NOMO-1 (cell line): ENCODE data around the gene ARAP1.
"Not testable (repeated sequence)": the region's sequence is repeated elsewhere in the genome, so short reads cannot be mapped to it uniquely, and the experiment has no call there.

Experiments used
- DNase-seq, 2 experiments: peaks; one replicate each; lab custom pipeline; 2025; ENCODE audit not compliant: unreplicated experiment in 2 of 2; lab: John Stamatoyannopoulos, UW

The ARAP1 gene

DNA sequence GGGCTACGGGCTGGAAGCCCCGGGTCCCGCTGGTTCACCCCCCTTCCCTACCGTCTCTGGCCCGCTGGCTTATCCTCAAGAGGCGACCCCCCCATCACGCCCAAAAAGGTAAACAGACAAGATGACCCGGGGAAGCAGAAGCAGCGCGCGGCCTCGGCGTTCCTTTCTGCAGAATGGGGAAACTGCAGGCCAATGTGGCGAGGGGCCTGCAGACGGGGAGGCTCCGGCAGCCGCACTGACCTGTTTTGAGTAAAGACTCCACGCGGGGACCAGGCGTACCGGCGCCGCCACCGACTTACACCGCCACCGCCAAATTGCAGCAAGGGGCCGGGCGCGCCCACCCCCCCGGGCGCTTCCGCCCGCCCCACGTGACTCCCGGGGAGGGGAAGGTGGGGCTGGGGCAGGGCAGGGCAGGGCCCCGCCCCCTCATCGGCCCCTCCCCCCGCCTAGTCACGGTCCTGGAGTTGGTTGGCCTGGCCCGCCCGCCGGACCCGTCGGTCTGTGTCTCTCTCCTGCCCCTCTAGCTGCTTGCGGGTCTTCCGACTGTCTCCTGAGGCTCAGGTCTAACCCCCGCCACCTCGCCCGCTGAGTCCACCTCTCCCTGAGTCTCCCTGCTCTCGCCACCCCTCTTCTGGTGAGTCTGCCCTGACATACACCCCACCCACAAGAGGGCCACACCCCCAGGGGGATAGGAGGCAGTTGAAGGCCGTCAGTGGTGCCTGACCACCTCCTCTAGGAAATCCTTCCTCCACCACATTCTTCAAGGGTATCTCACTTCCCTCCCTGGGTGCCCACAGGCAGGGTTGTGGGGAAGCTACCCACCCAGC, at the start of gene ARAP1:
Gene ARAP1, minus strand, starts transcription at position 321 of the 827 bp plus-strand sequence. CDS start 25,280 bp downstream, outside the sequence.
- DNase-seq: peak; percentile 64 to 83

DNA sequence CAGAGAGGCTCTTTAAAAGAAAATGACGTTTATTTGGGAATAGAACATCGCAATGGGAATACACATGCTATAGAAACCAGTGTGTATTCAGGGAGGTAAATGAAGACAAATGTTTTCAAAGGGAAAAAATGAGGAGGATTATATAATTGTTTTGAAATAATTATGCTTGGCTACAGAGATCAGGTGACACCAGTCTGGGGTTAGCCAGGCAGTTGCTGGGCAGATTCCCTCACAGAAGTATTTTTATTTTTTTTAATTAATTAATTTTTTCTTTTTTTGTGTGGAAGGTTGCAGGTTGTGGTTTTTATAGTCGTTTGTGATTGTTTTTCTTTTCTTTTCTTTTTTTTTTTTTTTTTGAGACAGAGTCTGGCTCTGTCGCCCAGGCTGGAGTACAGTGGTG, 47.2 kb upstream of the ARAP1 start:
- DNase-seq: no peak

DNA sequence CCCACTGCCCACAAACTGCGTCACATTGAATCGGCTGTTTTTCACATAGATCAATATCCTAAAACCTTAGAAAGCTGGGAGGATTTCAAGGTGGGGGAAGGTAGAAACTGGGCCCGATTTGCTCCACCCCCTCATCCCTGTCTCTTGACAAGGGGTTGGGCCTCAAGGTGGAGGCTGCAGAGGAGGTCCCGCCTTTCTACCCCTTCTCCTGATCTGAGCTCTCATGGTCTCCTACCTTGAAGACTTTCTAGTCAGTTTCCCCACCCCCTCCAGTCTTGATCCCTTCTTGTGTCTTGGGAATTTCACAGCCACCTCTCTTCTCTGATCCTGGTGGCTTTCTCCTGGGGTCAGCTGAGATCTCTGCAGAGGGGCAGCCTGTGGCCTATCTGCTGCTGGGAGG, 46.2 kb upstream of the ARAP1 start:
- no peak for DNase-seq

DNA sequence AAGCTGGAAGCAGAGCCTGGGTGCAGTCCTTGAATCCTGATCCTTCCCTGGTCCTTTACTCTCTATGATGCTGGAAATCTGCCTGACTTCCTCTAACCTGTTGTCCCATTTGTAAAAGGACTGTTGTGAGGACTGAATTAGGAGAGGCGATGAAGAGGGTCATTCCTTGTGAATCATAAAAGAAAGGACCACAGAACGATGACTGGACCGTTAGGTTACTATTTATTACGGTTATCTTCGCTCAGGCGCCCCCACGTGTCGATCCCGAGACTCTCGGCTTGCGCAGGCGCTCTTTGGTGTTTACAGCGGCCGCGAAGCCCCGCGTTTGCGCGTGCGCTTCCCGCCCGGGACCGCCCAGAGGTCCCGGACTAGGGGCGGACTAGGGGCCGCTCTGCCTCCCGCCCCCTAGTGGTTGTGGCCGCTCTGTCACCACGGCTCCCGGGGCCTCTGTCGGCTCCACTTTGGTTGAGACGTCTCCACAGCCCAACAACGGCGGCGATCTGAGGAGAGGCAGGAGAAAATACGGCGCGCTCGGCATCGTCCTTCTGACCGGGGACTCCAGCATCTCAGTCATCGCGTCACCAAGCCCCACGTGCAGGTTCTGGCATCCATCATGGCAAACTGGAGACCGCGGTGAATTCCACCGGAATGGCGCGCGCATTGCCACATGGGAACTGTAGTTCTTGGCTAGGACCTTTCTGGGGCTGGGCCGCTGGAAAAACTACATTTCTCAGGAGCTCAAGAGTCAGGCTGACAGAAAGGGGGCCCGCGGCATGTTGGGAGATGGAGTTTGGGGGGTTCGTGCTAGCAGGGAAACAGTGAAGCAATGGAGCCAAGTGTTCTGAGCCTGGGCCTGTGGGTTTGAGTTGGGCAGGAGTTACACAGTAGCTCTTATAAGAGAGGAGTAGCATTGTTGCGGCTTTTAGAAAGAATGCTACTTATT, 41.5 kb upstream of the ARAP1 start, which contains the start of gene STARD10:
Gene STARD10, minus strand, starts transcription at position 623 of the 943 bp plus-strand sequence. CDS start 12,866 bp downstream, outside the sequence.
- DNase-seq: peak; percentile 92 to 94

DNA sequence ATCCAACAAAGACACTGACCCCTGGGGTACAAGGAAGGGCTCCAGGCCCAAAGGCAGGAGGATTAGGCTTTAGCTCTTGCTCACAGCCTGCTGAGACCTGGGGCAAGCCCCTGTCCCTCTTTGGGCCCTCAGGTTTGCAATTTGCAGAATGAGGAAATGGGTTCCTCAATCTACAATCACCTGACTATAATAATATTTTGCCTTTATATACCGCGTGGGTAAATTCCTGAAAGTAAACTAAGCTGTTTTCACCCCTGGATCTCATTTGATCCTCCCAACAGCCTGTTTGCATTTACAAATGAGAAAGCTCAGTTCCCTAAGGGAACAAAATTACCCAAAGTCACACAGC, 40.8 kb upstream of the ARAP1 start:
- DNase-seq: no peak

DNA sequence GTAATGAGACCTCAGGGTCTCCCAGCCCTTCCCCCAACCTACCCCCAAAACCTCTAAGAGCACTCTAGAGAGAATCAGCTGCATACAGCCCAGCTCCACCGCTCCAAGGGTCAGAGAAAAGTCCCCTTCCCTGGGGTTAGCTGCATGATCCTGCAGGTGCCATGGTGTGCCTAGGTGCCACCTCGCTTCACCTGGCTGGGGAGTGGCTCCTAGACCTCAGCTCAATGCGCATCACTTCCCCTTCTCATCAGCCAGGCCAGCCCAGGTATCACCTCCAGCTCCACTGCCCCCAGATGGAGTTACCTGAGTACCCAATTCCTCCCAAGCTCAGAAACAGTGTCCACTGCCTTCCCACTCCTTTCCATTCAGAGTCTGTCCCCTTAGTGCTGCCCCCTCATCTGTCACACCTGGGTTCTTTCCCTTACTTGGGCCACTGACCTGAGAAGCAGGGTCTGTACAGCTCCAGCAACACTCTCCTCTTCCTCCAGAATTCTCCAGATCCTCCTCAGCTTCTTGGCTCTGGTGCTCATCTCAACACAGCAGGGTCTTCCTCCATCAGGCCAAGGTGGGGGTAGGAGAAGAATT, 40.3 kb upstream of the ARAP1 start:
- DNase-seq: no peak

DNA sequence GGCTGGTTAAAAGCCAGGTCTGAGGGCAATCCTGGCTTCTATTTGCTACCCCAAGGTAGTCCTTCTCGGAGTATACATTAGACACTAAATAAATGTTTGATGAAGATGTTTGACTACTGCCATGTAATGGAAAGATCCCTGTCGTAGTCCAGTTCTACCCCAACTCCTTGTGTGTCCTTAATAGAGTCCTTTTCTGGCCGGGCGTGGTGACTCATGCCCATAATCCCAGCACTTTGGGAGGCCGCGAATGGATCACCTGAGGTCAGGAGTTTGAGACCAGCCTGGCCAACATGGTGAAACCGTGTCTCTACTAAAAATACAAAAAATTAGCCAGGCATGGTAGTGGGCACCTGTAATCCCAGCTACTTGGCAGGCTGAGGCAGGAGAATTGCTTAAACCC, 39.0 kb upstream of the ARAP1 start:
- not testable (repeated sequence) for DNase-seq

DNA sequence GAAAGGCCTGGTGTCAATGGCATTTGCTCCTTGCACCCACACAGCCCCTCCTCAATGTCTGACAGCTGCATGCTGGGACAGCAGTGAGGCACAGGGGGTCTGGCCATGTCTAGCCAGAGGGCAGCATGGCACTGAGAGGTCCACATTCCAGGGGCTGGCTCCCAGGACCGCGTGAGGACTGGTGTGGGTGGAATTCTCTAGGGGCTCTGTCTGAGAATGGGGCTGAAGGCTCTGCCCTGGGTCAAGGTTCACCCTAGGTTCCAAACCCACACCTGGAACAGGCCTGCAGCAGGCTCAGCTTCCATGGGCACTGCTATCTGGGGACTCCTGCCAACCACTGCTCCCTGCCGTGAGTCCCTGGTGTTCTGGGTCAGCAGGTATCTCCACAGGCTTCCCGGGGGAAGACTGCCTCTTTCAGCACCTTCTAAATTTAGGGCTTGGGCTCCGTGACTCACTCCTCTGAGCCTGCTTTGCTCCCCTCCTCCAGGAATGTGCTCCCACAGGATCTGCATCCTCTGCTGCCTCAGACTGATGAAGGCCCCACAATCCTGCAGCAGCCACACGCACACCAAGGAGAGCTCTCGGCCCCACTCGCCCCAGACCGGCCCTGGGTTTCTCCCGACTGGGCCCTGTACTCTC, 37.4 kb upstream of the ARAP1 start:
- DNase-seq: no peak

DNA sequence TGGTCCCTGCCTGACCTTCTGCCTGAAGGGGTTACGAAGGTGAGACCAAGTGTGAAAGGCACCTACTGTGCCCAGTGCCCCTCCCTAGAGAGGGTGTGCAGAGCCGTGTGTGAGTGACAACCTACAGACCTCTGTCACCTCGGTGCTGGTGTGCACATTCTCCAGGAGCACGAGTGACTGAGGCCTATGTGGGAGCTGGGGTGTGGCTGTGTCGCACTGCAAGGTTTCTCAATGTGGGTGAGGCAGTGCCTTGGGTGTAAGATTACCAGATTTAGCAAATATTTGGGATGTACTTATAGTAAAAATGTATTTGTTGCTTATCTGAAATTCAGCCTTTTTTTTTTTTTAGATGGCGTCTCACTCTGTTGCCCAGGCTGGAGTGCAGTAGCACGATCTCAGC, 36.0 kb upstream of the ARAP1 start:
- no peak for DNase-seq

DNA sequence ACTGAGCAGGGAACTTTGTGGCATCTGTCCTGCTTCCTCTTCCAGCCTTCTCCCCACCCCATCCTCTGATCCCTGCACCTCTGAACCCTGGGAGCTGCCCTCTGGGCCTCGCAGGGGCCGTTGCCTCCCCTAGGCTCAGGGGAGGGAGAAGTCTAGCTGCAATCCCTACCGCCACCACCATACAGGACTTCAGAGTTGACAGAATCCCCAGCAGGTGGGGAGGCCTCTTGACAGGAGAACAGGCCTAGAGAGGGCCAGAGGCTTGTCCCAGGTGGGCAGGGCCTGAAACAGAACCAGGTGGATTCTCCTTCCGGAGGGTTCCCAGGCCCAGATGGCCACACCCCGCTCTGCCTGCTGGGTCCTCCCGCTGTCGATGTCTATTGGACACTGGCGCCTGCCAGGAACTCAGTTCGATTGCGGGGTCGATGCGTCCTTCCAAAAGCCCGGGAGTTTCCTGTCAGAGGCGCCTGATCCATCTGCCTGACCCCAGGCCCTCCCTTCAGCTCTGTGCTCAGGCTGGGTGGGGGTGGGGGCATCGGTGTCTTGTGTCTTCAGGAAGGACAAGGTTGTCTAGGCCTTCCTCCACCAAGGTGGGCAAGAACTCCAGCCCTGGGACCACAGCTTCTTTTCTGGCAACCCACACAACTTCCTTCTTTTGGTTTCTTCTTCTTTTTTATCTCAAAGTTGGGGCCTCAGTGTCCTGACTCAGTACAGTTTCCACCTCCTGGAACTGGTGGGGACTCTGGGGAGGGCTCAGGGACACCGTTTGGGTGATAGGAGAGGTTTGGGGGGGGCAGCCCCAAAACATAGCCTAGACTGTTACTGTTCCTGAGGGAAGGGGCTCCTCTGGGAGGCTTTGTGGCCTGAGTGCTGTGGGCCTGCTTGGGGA, 35.3 kb upstream of the ARAP1 start:
- DNase-seq: peak; percentile 67 to 79

DNA sequence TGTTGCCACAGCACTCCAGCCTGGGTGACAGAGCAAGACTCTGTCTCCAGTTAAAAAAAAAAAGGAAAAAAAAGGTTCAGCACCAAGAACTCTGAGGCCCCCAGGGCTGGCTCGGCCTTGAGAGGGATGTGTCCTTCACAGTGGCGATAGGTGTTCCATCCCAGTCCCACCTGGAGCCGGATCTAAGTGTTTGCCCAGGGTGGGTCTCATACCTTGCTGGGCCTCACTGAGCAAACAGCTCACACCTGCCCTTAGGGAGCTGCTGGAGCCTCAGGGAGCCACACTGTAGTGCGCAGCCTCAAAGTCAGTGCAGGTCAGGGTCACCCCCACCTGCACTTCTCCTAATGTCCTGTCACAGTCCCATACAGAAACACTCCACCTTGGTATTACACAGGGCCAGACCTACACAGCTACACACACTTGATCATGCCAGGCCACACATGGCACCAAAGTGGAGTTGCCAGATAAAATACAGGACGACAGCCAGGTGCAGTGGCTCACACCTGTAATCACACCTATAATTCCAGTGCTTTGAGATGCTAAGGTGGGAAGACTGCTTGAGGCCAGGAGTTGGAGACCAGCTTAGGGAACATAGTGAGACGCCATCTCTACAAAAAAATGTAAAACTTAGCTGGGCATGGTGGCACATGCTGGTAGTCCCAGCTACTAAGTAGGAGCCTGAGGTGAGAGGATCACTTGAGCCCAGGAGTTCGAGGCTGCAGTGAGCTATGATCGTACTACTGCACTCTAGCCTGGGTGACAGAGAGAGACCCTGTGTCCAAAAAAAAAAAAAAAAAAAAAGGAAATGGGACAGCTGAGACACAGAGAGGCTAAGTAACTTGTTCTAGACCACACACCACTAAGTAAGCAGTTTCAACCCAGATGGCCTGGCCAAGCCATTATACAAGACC, 34.4 kb upstream of the ARAP1 start:
- DNase-seq: no peak

DNA sequence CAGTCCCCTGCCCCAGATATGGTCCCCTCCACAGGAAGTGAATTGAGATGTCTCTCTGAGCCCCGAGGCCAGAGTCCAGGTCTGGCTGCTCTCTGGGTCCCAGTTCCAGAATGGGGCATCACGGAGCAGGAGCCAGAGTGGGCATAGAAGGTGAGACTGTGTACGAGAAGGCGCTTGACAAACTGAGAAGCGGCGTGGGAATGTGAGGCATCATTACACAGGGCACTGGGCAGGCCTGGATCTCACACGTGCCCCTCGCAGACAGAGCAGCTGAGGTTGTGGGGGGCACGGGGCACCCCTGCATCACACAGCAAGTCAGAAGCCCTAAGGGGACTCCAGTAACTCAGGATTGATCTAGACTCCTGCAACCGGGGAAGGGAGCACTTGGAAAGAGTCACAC, 32.5 kb upstream of the ARAP1 start:
- no peak for DNase-seq

DNA sequence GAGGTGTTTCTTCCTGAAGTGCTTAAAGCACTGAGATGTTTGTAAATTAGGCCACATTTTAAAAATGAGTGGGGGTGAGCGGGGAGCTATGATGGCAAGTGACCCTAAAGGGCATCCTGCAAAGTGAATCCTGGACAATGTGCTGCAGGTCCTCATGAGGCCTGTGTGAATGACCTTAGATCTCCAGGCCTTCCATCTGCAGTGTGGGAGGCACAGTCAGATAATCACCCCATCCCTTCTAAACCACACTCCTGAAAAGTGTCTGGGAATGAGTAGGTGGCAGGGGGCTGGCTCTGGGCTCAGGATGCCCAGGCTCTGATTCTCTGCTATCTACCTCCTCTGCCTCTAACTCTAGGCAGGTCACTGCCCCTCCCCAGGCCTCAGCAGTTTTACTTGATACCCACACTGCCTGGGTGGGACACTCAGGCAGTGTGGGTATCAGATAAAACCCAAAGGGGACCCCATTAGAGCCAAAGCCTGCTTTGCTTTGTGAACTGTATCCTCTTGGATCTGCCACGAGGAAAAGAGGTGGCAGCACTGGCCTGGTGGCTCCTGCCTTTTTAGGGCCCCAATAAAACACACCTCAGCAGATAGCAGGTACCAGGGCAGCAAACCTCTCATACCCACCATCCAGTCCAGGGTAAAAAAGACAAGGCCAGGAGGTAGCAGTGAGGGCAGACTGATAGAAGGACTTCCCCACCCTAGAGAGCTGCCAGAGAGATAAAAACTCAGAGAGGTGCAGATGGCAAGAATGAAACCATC, 31.1 kb upstream of the ARAP1 start:
- no peak for DNase-seq

DNA sequence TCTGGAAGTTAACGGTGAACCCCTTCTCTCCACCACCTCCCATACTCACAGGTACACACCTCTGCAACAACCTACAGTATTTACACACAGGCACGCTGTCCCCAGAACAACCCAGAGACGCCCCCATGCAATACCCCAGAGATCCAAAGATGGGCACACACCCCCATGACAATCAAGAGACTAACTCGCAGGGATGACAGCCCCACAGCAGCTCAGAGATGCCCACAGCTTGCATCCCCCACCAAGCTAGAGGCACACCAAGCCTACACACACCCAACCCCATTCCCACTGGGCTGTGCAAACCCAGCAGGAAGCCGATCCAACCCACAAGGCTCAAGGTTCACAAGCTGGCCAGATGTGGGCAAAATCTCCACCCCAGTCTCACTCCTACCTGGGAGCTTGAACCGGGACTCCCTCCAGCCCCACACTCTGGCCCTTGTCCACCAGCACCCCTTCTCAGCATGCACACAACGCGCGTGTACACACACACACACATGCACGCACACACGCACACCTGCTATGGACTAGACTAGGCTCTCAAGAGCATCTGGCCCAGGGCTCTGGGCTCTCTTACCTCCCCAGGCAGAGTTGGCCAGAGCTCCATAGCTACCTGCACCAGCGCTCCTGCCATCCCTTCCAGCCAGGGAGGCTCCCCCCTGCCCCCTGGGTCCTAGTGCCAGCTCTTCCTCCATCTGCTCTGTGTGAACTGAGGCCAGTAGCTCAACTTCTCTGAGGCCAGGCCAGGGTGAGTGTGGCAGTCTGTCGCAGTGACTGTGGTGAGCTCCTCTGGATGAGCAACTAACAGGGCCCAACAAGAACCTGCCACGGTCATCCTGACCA, 30.1 kb upstream of the ARAP1 start:
- DNase-seq: no peak

DNA sequence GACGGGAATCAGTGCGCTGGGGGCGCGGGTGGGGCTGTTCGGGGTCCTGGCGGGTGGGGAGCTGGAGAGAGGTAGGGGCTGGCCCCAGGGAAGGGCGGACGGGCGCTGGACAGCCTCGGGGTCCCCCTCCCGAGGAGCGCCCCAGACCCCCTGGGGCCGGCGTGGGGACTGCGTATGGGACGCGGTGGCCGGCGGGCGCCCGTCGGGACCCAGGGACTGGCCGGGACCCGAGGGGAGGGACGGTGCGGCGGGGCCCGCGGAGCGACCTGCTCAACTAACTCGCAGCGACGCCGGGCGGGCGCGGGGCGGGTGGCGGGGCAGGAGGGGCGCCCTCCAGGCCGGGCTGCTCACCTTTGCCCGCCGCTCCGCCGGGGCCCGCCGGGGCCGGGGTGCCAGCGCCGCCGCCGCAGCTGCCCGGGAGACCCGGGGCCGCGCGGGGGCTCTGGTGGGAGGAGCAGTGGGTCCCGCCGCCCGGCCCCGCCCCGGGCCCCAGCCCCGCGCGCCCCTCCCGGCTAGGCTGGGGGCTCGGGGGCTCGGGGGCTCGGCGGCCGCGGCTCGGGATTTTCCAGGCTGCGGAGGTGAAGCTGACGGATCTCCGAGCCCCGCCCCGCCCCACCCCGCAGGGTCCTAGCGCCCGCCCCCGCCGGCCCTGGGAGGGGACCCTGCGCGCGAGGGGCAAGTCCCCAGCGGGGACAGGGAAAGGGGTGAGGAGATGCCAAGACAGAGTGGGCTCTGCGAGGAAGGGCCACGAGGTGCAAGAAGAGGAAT, 29.3 kb upstream of the ARAP1 start:
- DNase-seq: no peak

DNA sequence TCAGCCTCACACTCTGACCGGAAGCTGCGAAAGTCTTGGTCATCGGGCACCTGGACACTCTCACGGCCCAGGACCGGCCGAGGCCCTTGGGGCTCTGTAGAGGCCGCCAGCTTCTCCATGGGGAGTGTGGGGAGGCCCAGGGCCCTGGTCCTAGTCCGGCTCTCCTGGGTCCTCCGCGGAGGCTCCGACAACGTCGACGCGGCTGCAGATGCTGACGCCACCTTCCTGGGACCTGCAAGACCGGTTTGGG, 28.8 kb upstream of the ARAP1 start:
- DNase-seq: no peak
